Measurements from ENCODE around the gene DZIP1L. TPM values are rescaled to one million over a fixed set of nuclear protein-coding genes. Genes with fewer than 3 reads are reported as not detected.

DZIP1L gene
- total RNA-seq, 1 experiment from 2014 or later: 6.2 TPM

- no peak for TF ChIP-seq CTCF (IDR thresholded peaks at IDR 0.05; ENCODE audit: unreplicated experiment)
- intact Hi-C loops (cut with micrococcal nuclease): no loop called here
- Mint-ChIP-seq H3K9me3 (ENCODE audit: unreplicated experiment) (no peaks in the 10 kb centered on the region), H3K27ac (ENCODE audit: low read depth, unreplicated experiment) (no peak overlapping the region), H3K4me1 (ENCODE audit: insufficient read depth, unreplicated experiment) (no peaks in the 10 kb centered on the region), H3K27me3 (ENCODE audit: insufficient read depth, unreplicated experiment) (no peaks in the 10 kb centered on the region), H3K4me3 (ENCODE audit: unreplicated experiment) (no peak overlapping the region), H3K36me3 (ENCODE audit: insufficient read depth, unreplicated experiment) (peaks cover 36% of the 10 kb centered on the region)
- no peak for DNase-seq (ENCODE audit: unreplicated experiment)
- BruUV-seq (replicated peaks): no TSS peak
- ChIA-PET CTCF (interaction anchor here (0.9 to 22.2 kb wide), 6 partner anchors 14 to 978 kb away, joined by 3 to 743 read pairs (median 9); partner anchors contain the start of gene DZIP1L), POLR2A (no interaction called here)
These were observed 49.0 kb downstream of the DZIP1L start for GRCh38 chr3:138066383-138066782.

GRCh38 chr3:138065949-138066348, 49.5 kb downstream of the DZIP1L start:
- CTCF ChIA-PET: interaction anchor here (1.8 to 22.2 kb wide), 4 partner anchors 13 to 58 kb away, joined by 5 to 743 read pairs (median 32); partner anchors contain the start of gene DZIP1L
- no TSS peak for BruUV-seq (replicated peaks)
- intact Hi-C loops (cut with micrococcal nuclease): no loop called here
- no peak for DNase-seq (ENCODE audit: unreplicated experiment)
- POLR2A ChIA-PET: no interaction called here
- Mint-ChIP-seq H3K4me3 (ENCODE audit: unreplicated experiment) (no peak overlapping the region), H3K4me1 (ENCODE audit: insufficient read depth, unreplicated experiment) (no peaks in the 10 kb centered on the region), H3K27ac (ENCODE audit: low read depth, unreplicated experiment) (no peak overlapping the region), H3K27me3 (ENCODE audit: insufficient read depth, unreplicated experiment) (no peaks in the 10 kb centered on the region), H3K9me3 (ENCODE audit: unreplicated experiment) (no peaks in the 10 kb centered on the region), H3K36me3 (ENCODE audit: insufficient read depth, unreplicated experiment) (peaks cover 39% of the 10 kb centered on the region)
- no peak for TF ChIP-seq CTCF (IDR thresholded peaks at IDR 0.05; ENCODE audit: unreplicated experiment)

- no TSS peak for BruUV-seq (replicated peaks)
- Mint-ChIP-seq H3K4me3 (ENCODE audit: unreplicated experiment) (no peak overlapping the region), H3K4me1 (ENCODE audit: insufficient read depth, unreplicated experiment) (no peaks in the 10 kb centered on the region), H3K27ac (ENCODE audit: low read depth, unreplicated experiment) (no peak overlapping the region), H3K27me3 (ENCODE audit: insufficient read depth, unreplicated experiment) (no peaks in the 10 kb centered on the region), H3K9me3 (ENCODE audit: unreplicated experiment) (no peaks in the 10 kb centered on the region), H3K36me3 (ENCODE audit: insufficient read depth, unreplicated experiment) (peaks cover 39% of the 10 kb centered on the region)
- no peak for TF ChIP-seq CTCF (IDR thresholded peaks at IDR 0.05; ENCODE audit: unreplicated experiment)
- ChIA-PET POLR2A (no interaction called here), CTCF (interaction anchor here (0.6 to 22.2 kb wide), 8 partner anchors 11 to 1405 kb away, joined by 3 to 743 read pairs (median 4); partner anchors contain the start of gene DZIP1L)
- intact Hi-C loops (cut with micrococcal nuclease): no loop called here
- DNase-seq (ENCODE audit: unreplicated experiment): no peak
These were observed 52.0 kb downstream of the DZIP1L start for GRCh38 chr3:138063416-138063815.

GRCh38 chr3:138062626-138063025, 52.8 kb downstream of the DZIP1L start:
- CTCF ChIA-PET: interaction anchor here (0.5 to 22.2 kb wide), 6 partner anchors 10 to 957 kb away, joined by 3 to 743 read pairs (median 6); partner anchors contain the start of gene DZIP1L
- H3K9me3 Mint-ChIP-seq (ENCODE audit: unreplicated experiment): no peaks in the 10 kb centered on the region
- TF ChIP-seq CTCF (IDR thresholded peaks at IDR 0.05; ENCODE audit: unreplicated experiment): no peak
- H3K27ac Mint-ChIP-seq (ENCODE audit: low read depth, unreplicated experiment): no peak overlapping the region
- no TSS peak for BruUV-seq (replicated peaks)
- intact Hi-C loops (cut with micrococcal nuclease): no loop called here
- DNase-seq (ENCODE audit: unreplicated experiment): no peak
- H3K4me3 Mint-ChIP-seq (ENCODE audit: unreplicated experiment): no peak overlapping the region
- POLR2A ChIA-PET: no interaction called here
- peaks cover 39% of the 10 kb centered on the region for H3K36me3 Mint-ChIP-seq (ENCODE audit: insufficient read depth, unreplicated experiment)
- no peaks in the 10 kb centered on the region for H3K27me3 Mint-ChIP-seq (ENCODE audit: insufficient read depth, unreplicated experiment)
- no peaks in the 10 kb centered on the region for H3K4me1 Mint-ChIP-seq (ENCODE audit: insufficient read depth, unreplicated experiment)

Measured in MCF 10A (cell line).